ENCODE results near the gene SOWAHD.
"Not testable (repeated sequence)": the region's sequence is repeated elsewhere in the genome, so short reads cannot be mapped to it uniquely, and the experiment has no call there.

SOWAHD gene

GRCh38 chrX:119758731-119759247, 401 bp downstream of the SOWAHD start:
- no peak for DNase-seq (ENCODE audit: low spot score)

- no peak for DNase-seq (ENCODE audit: low spot score)
Observed at GRCh38 chrX:119759248-119759766, 919 bp downstream of the SOWAHD start.

DNA sequence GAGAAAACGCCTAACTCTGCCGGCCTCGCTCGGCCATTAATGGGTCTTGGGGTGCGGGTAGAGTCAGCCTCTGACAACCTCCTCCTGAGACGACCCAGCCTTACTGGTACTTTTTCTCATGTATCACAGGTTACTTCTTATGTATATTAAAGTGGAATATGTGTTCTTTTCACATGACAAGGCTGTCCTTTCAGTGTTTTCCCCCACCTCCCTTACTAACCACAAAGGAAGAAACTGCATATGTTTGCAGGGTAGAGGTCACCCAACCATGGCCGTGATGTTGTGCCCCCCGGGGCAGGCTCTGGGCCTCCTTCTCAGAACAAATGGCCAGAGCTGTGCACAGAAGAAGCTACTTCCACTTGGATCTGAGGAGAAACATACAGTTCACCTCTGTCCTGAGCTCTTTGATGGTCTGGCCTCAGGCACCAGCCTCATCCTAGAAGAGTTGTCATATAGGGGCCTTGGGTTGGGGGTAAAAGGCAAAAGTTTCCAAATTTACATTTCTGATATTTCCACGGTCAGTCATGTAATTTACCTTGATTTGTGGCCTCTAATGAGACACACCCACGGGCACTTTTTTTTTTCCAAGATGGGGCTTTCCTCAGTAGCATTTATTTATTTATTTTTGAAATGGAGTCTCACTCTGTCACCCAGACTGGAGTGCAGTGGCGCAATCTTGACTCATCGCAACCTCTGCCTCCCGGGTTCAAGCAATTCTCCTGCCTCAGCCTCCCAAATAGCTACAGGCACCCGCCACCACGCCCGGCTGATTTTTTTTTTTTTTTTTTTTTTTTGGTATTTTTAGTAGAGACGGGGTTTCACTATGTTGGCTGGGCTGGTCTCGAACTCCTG, 1.9 kb downstream of the SOWAHD start:
- DNase-seq (ENCODE audit: low spot score), result no peak

- no peak for DNase-seq (ENCODE audit: low spot score)
Observed at GRCh38 chrX:119762718-119763117, 4.3 kb downstream of the SOWAHD start.

- DNase-seq (ENCODE audit: low spot score), result no peak
Observed at GRCh38 chrX:119763181-119763580, 4.8 kb downstream of the SOWAHD start.

DNA sequence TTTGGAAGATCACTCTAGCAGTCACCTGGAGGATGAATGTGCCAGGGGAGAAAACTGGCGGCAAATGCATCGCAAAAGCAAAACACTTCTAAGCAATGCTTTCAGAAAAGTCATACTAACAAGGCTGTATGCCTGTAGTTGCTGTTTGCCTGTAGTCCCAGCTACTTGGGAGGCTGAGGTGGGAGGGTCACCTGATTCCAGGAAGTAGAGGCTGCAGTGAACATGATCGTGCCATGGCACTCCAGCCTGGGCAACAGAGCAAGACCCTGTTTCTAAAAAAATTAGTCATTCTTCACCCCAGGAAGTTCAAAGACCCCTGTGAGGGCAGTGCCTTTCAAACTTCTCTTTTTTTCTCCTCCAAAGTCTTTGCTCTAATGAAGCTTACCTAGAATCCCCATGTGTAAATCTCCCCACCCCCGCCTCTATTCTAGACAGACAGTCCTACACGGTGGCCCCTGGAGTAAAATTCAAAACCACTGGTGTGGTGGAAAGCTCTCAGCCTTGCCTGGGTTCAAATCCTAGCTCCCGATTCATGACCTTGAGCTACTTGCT, 5.5 kb downstream of the SOWAHD start:
- no peak for DNase-seq (ENCODE audit: low spot score)

DNA sequence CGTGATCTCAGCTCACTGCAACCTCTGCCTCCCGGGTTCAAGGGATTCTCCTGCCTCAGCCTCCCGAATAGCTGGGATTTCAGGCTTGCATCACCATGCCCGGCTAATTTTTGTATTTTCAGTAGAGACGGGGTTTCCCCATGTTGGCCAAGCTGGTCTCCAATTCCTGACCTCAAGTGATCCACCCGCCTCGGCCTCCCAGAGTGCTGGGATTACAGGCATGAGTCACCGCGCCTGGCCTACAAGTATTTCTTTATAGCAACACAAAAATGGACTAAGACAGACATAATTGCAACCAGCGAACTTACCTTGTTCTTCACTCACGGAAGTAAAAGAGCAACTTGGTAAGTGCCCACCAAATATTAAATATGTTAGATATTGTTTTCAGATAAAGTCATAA, 10.0 kb downstream of the SOWAHD start:
- DNase-seq (ENCODE audit: low spot score), result not testable (repeated sequence)

DNA sequence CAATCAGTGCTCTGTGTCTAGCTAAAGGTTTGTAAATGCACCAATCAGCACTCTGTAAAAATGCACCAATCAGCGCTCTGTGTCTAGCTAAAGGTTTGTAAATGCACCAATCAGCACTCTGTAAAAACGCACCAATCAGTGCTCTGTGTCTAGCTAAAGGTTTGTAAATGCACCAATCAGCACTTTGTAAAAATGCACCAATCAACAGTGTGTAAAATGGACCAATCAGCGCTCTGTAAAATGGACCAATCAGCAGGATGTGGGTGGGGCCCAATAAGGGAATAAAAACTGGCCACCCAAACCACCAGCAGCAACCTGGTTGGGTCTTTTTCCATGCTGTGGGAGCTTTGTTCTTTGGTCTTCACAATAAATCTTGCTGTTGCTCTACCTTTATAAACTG, 11.0 kb downstream of the SOWAHD start:
- not testable (repeated sequence) for DNase-seq (ENCODE audit: low spot score)

GRCh38 chrX:119775517-119776238, 17.3 kb downstream of the SOWAHD start:
- no peak for DNase-seq (ENCODE audit: low spot score)

DNA sequence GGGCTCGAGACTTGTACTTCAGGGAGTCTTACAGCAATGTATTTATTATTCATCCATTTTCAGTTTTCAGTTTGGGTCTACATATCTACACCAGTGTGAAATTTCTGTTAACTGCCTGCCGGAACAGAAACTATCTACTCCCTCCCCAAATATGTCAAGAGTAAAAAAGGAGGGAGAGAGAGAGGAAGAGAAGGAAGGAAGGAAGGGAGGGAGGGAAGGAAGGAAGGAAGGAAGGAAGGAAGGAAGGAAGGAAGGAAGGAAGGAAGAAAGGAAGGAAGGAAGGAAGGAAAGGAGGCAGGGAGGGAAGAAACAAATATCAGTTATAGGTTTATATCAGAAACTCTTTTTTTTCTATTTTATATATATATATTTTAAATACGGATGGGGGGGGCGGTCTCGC, 20.4 kb downstream of the SOWAHD start:
- no peak for DNase-seq (ENCODE audit: low spot score)

DNA sequence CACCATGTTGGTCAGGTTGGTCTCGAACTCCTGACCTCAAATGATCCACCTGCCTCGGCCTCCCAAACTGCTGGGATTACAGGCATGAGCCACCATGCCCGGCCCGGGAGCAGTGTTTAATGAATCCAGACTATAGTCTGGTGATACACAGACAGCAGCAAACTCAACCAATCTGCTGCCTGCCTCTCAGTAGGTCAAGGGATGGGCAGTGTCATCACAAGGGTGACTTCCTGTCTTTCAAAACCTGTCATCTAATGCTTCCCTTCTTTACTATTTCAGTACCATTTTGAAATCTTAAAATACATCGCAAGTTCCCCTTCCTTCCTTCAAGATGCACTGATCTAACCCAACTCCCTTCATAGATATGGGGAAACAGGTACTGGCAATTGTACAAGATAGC, 24.6 kb downstream of the SOWAHD start:
- DNase-seq (ENCODE audit: low spot score), result no peak

DNA sequence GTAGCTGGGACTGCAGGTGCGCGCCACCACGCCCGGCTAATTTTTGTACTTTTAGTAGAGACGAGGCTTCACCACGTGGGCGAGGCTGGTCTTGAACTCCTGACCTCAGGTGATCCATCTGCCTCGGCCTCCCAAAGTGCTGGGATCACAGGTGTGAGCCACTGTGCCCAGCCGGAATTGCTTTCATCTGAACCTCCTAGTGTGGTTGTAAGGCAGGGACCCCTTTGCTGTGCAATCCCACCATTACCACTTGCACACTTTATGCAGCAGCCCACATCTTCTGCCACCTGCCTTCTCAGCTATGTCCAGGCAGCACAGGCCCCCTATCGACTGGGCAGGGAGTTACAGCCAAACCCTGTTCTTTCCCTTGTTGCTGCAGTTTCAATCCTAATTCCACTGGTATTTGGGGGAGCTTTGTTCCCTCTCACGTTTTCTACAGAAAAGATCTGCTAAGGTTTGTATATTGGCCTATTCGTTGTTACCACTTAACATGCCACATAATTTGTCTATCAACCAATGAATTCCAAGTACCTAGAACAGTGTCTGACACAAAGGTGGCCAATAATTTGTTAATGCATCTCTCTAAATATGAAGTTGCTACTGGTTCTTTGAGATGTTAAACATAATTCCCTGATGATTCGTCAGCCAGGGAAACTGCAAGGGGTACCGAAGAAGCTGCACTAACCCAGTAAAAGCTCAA, 26.5 kb downstream of the SOWAHD start:
- DNase-seq (ENCODE audit: low spot score), result no peak

DNA sequence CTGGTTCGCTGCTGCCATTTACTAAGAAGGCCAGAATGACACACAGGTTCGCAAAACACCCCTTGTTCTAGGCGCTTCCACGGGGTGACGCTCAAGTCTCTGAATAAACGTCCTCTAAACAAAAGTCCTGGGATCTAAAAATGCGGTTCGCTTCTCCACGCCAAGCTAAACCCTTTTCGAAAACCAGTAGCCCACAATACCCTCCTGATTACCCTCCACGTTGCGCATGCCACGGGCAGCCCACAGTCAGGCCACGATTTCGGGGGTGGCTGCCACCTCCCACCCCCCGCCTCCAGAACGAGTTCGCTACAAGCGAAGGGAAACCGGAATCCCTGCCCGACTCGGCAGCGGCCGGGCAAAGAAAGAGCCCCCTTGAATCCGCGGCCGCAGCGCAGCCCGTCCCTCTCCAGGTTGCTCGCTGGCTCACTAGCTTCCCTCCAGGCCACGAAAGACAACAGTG, 32.6 kb downstream of the SOWAHD start:
- DNase-seq (ENCODE audit: low spot score), result no peak

- peak; percentile 85 for DNase-seq (ENCODE audit: low spot score)
Observed at GRCh38 chrX:119791437-119792231, 33.2 kb downstream of the SOWAHD start, which contains the start of gene RPL39. TSS of gene RPL39 (minus strand) at chrX:119791630. CDS start at chrX:119791576, 54 bp downstream.

DNA sequence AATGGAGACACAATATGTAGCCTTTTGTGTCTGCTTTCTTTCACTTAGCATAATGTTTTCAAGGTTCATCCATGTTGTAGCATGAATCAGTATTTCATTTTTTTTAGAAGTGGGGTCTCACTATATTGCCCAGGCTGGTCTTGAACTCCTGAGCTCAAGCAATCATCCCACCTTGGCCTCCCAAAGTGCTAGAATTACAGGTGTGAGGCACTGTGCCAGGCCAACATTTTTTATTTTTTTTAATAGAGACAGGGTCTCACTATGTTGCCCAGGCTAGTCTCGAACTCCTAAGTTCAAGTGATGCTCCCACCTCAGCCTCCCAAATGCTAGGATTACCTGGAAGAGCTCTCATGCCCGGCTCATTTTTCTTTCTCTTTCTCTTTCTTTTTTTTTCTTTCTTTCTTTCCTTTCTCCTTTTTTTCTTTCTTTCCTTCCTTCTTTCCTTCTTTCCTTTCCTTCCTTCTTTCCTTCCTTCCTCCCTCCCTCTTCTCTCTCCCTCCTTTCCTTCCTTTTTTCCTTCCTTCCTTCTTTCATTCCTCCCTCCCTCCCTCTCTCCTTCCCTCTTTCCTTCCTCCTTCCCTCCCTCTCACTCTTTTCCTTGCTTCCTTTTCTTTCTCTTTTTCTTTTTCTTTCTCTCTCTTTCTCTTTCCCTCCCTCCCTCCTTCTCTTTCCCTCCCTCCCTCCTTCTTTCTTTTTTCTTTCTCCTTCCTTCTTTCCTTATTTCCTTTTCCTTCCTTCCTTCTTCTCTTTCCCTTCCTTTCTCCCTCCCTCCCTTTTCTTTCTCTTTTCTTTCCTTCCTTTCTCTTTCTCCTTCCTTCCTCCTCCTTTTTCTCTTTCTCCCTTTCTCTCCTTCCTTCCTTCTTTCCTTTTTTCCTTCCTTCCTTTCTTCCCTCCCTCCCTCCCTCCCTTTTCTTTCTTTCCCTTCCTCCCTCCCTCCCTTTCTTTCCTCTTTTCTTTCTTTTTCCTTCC, 43.1 kb downstream of the SOWAHD start:
- no peak for DNase-seq (ENCODE audit: low spot score)

- DNase-seq (ENCODE audit: low spot score), result no peak
Observed at GRCh38 chrX:119802546-119802945, 44.2 kb downstream of the SOWAHD start.

GRCh38 chrX:119808461-119808860, 50.1 kb downstream of the SOWAHD start:
- not testable (repeated sequence) for DNase-seq (ENCODE audit: low spot score)

DNA sequence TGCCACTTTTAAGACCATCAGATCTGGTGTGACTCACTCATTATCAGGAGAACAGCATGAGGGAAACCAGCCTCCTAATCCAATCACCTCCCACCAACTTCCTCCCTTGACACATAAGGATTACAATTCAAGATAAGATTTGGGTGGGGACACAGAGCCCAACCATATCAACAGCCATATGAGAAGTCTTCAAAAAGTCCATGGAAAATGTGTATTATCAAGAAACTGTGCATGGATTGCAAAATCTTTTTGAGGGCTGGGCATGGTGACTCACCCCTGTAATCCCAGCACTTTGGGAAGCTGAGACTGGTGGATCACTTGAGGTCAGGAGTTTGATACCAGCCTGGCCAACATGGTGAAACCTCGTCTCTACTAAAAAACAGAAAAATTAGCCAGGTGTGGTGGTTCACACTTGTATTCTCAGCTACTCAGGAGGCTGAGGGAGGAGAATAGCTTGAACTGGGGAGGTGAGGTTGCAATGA, 50.8 kb downstream of the SOWAHD start:
- DNase-seq (ENCODE audit: low spot score), result no peak
